ENCODE data around the gene TMEM203. TPM values are rescaled to one million over a fixed set of nuclear protein-coding genes. Genes with fewer than 3 reads are reported as not detected.

Gene TMEM203
- total and polyA plus RNA-seq, 2 of the 13 experiments (the other 11 are each of a cell fraction or from before 2014, with no cell fraction given), result 23.4 to 36.7 TPM

DNA sequence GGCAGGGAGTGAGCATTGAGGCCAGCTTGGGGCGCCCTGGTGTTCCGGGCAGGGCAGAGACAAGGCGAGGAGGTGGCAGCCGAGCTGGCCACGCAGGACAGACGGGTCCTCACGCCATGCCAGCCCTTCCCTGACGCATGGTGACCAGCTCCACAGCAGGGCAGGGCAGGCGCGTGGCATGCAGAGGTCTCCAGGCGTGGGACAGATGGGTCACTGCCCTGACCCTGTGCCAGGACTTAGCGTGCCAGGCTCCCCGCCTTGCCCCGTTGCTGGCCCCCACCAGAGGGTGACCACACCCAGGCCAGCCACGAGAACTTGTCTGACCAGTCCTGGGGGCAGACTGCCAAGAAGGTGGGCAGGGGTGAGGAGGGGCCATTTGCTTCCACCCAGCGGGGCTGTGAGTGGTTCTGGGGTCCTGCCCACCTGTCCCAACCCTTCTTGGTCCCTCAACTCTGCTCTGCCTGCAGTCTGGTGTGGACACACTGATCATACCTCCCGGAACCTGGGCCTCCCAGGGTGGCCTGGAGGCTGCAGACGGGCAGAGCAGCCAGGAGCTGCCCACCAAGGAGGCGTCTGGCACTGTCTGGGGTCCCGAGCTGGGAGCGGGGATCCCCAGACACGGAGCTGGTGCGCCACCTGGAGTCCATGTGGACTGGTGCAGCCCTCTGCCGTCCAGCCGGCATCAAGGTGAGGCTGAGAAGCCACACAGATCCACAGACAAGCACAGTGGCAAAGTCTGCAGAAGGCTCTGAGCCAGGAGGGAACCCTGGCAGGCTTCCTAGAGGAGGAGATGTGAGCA lies 21.8 kb upstream of the TMEM203 start, which contains the start of gene RNF224 (continued):
- TF ChIP-seq ZBTB25 (CRISPR knock-in tag; IDR thresholded peaks at IDR 0.05) (peak; percentile 28; the same call in 1 of the 2 replicates), IKZF4 (CRISPR knock-in tag; IDR thresholded peaks at IDR 0.05; ENCODE audit: borderline replicate concordance, low read depth, not compliant biosample characterization) (peak; percentile 61), ZSCAN31 (CRISPR knock-in tag; IDR thresholded peaks at IDR 0.05; ENCODE audit: low read depth) (no peak), FLYWCH1 (CRISPR knock-in tag; IDR thresholded peaks at IDR 0.05) (no peak), CBX5 (CRISPR knock-in tag; IDR thresholded peaks at IDR 0.05; ENCODE audit: borderline replicate concordance) (peak; percentile 48; the same call in 1 of the 2 replicates), NFE2 (CRISPR knock-in tag; IDR thresholded peaks at IDR 0.05) (no peak), HDAC1 (CRISPR knock-in tag; IDR thresholded peaks at IDR 0.05) (peak; percentile 50; the same call in 1 of the 2 replicates), TFE3 (CRISPR knock-in tag; IDR thresholded peaks at IDR 0.05) (0 out of 2 replicates have a peak, but pooled peaks have one; percentile 15), AKAP8 (CRISPR knock-in tag; IDR thresholded peaks at IDR 0.05) (peak; percentile 98), TSC22D2 (CRISPR knock-in tag; IDR thresholded peaks at IDR 0.05; ENCODE audit: borderline replicate concordance) (0 out of 2 replicates have a peak, but pooled peaks have one; percentile 23), ETS1 (CRISPR knock-in tag; IDR thresholded peaks at IDR 0.05) (no peak), BCL6 (CRISPR knock-in tag; IDR thresholded peaks at IDR 0.05) (no peak), ZNF879 (CRISPR knock-in tag; IDR thresholded peaks at IDR 0.05) (no peak), SRSF4 (IDR thresholded peaks at IDR 0.05; ENCODE audit: low read depth, low read length, poor library complexity, severe bottlenecking) (no peak), POLR2G (IDR thresholded peaks at IDR 0.05; ENCODE audit: low read depth, low read length) (peak; percentile 47; the same call in 1 of the 2 replicates), LCORL (IDR thresholded peaks at IDR 0.05) (no peak), LCORL (CRISPR knock-in tag; IDR thresholded peaks at IDR 0.05) (peak; percentile 76; the same call in 1 of the 2 replicates), ELF1 (CRISPR knock-in tag; IDR thresholded peaks at IDR 0.05) (0 out of 2 replicates have a peak, but pooled peaks have one; percentile 28), SALL1 (CRISPR knock-in tag; IDR thresholded peaks at IDR 0.05) (peak; percentile 55), GABPB1 (CRISPR knock-in tag; IDR thresholded peaks at IDR 0.05) (peak; percentile 42), PCBP2 (optimal IDR thresholded peaks at IDR 0.05; ENCODE audit: low read depth, low read length, poor library complexity, severe bottlenecking) (peak; percentile 89), AGO2 (optimal IDR thresholded peaks at IDR 0.05; ENCODE audit: low read depth, low read length) (peak; percentile 65)
- TF ChIP-seq, protein P1, sequence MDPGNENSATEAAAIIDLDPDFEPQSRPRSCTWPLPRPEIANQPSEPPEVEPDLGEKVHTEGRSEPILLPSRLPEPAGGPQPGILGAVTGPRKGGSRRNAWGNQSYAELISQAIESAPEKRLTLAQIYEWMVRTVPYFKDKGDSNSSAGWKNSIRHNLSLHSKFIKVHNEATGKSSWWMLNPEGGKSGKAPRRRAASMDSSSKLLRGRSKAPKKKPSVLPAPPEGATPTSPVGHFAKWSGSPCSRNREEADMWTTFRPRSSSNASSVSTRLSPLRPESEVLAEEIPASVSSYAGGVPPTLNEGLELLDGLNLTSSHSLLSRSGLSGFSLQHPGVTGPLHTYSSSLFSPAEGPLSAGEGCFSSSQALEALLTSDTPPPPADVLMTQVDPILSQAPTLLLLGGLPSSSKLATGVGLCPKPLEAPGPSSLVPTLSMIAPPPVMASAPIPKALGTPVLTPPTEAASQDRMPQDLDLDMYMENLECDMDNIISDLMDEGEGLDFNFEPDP (CRISPR knock-in tag; conservative IDR thresholded peaks at IDR 0.05), result 0 out of 2 replicates have a peak, but pooled peaks have one; percentile 92
- TF ChIP-seq, protein P2, sequence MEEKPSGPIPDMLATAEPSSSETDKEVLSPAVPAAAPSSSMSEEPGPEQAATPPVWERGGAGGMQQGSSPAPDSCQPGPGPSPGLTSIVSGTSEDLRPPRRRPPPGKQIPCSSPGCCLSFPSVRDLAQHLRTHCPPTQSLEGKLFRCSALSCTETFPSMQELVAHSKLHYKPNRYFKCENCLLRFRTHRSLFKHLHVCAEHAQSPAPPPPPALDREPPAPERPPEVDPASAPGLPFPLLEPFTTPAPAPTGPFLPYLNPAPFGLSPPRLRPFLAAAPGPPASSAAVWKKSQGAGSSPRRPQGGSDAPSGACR (CRISPR knock-in tag; IDR thresholded peaks at IDR 0.05), result peak; percentile 62; the same call in 1 of the 2 replicates
